Suppressor macrophage treated with lipopolysaccharide for 4 hours (primary cell): ENCODE results near the gene CDH24.

Source experiments
- DNase-seq: peaks from one replicate; pipeline ENCODE4 v3.0.0-alpha.2; 2020

The CDH24 gene

DNA sequence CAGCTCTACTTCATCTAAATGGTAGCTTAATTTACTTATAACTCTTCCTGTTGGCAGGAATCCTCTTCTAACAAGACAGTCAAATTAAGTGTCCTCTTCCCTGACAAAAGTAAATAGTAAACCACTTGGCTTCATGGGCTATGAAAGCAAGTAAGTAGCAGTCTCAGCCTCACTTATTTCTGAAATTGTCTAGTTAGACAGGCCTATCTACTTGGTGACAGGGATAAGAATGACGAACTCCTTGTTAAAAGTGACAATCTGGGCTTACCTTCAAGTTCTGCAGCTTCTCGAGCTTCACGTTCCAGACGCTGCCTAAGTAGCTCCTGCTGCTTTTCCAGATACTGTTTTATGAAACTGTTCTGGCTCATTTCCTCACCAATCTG, 32.9 kb upstream of the CDH24 start:
- no peak for DNase-seq

DNA sequence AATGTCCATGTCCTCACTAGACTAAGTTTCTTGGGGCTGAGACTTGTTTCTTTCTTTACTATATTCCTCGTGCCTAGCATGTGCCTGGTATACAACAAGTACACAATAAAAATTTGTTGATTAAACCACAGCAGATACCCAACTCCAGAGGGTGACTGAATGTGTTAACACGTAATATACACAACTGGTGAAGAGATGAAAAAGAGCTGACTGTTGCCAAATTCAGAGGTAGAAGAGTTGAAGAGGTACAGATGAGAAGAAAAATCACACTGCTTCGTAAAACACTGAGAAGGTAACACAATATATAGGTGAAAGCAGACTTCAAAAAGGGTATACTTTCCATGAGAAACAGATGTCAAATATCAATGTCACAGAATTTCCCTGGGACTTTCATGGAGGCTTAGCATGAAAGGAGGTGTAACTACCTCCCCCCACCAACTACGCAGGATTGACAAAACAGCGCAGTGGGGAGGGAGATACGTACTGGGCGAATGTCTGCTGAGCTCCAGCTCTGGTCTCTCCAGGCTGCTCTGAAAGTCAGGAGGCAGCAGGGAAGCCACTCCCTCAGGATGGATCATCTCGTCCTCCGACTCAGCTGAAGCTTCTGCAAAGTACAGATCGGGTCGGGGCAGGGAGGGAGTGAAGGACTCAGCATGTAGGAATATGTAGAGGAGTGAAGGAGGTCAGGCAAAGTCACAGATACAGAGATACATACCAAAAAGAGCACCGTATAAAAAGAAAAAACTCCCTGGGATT, 32.4 kb upstream of the CDH24 start:
- no peak for DNase-seq

DNA sequence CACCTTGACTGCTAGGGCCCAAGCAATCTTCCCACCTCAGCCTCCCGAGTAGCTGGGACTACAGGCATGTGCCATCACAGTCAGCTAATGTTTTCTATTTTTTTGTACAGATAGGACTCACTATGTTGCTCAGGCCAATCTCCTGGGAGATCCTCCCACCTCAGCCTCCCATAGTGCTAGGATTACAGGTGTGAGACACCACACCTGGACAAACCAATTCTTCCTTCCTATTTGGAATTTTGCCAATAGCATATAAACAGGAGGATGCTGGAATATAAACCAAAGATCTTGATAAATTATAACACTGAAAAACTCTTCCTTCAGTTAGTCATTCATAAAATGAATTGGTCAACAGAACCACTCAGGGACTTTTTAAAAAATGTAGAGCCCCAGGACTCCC, 29.2 kb upstream of the CDH24 start:
- no peak for DNase-seq

DNA sequence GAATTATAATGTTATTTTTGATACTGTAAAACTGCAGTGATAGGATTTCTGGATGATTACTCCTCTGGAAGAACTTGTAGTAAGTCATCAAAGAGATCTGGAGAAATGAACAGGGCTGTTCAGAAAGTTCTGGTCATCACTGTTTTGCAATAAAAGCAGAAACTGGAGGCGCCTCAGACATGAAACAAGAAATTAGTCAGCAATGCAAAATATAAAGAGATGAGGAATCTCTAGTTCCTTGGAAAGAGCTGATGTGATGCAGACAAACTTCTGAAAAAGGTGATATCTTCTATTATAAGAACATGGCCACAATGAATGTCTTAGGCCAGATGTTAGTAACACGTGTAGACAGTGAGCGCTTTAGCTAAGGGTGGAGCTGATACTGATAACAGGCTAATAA, 28.1 kb upstream of the CDH24 start:
- peak; percentile 83 for DNase-seq

DNA sequence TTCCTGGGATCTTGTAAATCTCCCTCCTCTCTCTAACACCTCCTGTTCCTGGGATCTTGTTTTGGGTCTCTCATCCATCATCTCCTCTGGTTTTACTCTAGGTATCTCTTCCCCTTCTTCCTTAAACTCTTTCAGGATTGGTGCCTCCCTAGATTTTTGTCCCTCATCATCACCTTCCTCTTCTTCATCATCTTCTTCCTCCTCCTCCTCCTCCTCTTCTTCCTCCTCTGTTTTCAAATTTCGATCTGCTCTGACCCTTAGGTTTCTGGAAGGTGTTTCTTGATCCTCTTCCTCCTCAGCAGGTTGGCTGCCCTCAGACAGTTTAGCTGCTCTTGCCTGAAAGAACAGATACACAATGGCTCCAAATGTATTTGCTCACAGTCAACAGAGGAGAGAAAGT, 23.2 kb upstream of the CDH24 start:
- DNase-seq, result no peak

DNA sequence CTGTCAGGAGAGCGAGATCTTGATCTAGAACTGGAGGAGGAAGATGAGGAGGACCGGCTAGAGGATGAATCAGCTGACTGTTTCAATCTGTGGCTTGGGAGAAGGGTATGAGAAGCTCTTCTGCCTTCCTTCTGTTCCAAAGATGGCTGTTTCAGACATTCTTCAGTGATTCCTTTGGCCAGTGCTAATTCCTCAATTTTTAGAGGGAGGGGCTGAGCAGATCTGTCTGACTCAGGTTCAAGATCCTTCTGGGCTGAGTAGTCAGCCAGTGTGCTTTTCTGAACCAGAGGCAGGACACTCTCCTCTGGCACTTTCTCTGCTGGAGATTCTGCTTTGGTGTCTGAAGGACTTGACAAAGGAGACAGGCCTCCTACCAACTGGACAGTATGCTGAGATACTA, 22.4 kb upstream of the CDH24 start:
- peak; percentile 25 for DNase-seq

DNA sequence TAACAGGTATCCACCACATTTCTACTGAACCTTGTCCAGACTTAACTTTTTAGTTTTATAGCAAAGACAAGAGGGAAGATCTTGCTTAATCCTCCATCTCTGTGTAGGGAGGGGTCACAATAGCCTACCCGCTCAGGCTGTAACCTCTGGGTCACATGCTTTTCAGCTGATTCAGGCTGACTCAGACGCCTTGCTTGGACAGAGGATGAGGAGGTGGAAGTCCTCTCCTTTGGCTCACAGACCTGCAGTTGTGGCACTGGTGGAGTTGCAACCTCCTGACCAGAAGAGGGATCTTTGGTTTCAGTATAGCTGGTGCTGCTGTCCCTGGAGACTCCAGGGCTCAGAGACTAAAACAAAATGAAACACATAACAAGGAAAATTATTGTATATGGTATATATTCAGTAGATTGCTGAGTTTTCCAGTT, 21.4 kb upstream of the CDH24 start:
- peak; percentile 96 for DNase-seq

DNA sequence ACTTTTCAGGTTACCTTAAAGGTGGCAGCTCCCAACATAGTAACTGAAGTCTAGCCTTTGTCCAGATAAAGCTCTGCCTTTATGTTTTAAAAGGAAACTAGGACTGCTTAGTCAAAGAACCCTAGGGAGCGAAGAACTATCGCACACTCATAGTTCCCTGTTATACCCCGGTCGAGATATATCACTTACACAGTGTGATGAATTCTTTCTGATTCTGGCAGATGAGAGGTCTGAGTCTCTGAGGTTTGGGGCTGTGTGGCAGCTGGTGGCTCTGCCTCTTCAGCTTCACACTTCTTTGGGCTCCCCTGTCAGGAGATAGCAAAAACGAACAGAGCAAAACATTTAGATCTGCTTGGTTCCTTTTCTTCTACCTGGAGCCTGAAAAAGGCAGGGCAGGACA, 20.6 kb upstream of the CDH24 start:
- DNase-seq, result no peak

DNA sequence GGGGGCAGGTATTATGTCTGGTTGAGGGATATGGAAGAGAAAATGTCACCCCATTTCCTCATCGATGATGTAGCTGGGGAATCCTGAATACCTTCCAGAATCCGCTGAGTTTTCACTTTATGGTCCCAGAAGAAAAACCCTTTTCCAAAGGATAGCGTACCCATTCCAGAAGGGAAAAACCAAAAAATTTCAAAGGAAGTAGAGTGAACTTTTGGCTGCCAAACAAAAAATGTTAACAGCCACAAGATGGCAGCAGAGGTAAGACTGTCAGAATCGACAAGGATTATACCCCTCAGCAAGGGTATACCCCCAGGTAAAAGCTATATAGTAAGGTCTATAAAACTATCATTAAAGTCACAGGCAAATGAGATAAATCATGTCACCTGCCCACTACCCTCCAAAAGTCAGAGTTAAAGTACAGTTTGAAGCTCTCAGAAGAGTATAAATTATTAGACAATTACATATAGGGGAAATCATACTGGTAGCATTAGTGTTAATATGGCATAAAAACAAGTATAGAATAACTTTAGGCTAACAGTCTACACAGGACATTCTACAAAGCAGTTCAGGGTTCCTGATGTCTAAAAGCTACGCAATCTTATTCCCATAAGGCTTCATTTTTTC, 19.6 kb upstream of the CDH24 start:
- peak; percentile 63 for DNase-seq

DNA sequence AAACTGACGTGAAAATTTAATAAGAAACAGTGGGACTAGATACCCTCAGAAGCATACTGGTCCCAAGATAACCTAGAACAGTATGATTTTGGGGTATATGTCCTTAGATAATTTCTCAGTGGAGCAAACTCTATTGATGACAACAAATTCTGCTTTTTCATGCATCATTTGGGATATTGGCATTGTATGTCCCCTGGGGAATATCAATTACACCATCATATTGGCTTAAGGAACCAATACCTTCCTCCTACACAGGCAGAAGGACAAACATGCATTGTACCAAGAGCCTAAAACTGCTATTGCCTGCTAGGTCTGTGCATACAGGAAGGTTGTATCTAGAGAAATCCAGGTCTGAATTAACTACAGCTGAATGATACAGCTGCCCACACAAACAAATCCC, 17.6 kb upstream of the CDH24 start:
- no peak for DNase-seq

DNA sequence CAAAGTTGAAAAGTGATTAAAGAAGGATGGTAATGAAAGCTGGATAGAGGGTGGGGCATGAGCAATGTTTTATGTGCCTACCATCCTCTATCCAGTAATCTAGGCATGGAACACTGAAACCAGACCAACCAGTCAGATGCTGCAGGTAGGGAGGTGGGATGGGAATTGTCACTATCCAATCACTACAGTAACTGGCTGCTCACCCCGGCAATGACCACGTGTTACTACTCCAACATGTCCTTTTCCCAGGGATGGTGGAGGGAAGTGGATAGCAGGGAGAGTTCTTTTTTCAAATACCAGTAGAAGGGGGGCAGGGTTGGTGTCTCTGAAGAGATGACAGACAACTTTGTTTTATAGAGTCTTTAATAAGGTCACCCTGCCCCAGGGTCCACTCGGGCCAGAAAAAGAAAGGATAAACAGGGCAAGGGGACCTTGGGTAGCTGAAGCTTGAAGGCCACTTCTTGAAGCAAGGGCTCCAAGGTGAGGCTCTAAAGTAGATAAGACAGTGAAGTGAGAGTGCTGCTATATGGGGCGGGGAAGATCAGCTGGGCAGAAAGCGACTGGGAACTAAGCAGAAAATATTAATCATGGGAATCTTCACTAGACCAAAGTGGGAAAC, 14.7 kb upstream of the CDH24 start:
- no peak for DNase-seq

DNA sequence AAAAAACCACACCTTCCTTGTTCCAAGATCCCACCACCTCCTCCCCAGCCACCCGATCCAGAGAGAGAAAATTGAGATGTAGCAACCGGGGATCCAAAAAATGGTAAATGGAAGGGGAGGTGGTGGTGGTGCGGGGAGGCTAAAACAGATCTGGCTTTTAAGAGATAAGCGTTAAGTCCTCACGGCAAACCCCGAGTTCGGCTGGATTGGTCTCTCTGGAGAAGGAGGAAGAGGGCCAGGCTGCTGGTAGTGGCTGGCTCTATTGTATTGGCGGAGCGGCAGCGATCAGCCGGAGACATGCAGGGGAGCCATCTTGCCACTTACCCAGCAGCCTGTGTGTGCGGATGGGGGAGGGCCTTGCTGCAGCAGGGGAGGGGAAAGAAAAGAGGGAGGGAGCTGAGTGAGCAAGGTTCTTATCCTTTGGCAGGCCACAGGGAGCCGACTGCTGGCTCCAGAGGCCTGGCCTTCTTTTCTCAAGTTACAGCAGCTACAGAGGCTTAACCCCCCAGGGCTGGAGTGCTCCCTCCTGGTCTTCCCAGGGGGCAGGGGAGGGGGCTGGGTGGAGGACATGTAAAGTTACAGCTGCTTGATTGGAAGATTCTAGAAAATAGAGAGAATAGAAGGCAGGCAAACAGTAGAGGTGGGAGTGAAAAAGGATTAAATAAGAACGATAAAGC, 14.1 kb upstream of the CDH24 start:
- peak; percentile 83 for DNase-seq

DNA sequence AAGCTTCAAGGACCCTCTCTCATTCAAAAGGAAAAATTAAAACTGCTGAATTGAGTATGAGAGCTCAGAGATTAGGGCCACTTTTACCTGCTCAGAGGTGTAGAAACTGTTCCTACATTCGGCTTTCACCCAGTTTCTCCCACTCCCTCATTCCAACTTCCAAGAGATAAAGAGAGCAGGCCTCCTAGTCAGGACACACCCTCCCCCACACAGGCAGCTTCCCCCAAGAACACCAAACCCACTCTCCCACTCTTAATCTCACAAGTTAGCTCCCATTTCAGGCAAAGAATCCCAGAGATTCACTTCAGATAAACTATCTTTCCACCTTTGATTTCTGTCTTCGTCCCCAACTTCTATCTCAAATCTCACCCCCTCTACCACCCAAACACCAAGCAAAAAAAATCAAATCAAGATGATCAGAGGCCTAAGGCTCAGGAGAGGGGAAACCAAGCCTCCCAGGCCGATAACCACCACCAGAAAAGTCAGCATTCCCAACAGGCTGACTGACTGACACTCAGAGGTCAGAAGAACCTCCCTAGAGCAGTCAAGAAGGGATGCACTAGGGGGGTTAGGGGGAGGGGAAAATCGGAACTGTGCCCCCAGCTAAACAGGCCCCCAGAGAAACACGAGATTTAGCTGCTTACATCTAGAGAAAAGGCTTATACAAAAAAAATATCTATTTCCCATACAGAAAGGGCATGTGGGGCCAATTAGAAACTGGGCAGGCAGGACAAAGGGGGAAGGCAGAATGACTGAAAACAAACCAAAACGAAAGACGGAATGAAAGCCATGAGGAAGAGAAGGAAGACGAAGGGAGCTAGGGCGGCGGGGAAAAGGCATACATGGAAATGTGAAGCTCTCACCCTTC, 13.2 kb upstream of the CDH24 start:
- peak; percentile 39 for DNase-seq

DNA sequence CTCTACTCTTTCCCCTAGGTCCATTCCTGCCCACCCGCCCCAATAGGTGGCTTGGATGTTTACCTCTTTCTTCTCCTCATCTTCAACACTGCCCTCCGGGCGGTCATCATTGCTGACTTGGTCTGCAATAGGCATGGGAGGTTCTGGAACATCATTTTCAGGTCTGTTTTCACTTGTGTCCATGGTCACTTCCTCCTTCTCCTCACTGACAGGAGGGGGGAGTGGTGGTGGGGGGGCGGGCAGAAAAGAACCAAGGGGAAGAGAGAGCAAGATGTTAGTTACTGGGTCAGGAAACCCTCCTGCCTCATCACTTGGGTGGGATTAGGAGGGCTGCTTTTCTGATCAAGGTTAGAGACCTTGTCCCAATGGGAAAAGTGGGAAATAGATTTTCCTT, 12.1 kb upstream of the CDH24 start:
- DNase-seq, result peak; percentile 38

DNA sequence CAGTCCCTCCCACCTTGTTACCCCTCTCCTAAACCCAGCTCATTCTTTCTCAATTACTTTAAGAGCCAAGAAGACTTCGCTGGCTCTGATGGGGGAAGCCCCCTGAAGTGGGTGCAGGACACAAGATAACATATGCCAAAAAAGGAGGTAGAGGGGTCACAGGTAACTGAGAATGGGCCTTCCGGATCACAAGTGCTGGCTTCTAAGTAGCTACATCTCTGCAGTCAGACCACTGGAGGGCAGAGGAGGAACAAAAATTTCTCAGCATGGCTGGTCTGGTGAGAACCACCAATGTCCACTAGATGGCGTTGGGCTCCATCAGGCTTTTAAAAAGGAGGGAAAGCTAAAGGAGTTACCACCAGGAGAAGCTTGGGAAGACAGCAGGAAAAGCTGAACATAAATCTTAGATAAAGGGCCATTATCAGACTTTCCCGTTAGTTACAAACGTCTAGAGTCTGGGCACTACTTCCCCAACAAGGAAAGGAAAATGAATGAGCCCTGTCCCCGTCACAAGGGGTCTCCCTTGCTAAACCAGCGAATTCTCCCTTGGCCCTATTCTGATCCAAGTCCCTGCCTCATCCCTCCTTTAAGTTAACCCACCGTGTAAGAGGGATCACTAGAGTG, 11.6 kb upstream of the CDH24 start:
- DNase-seq, result peak; percentile 88

DNA sequence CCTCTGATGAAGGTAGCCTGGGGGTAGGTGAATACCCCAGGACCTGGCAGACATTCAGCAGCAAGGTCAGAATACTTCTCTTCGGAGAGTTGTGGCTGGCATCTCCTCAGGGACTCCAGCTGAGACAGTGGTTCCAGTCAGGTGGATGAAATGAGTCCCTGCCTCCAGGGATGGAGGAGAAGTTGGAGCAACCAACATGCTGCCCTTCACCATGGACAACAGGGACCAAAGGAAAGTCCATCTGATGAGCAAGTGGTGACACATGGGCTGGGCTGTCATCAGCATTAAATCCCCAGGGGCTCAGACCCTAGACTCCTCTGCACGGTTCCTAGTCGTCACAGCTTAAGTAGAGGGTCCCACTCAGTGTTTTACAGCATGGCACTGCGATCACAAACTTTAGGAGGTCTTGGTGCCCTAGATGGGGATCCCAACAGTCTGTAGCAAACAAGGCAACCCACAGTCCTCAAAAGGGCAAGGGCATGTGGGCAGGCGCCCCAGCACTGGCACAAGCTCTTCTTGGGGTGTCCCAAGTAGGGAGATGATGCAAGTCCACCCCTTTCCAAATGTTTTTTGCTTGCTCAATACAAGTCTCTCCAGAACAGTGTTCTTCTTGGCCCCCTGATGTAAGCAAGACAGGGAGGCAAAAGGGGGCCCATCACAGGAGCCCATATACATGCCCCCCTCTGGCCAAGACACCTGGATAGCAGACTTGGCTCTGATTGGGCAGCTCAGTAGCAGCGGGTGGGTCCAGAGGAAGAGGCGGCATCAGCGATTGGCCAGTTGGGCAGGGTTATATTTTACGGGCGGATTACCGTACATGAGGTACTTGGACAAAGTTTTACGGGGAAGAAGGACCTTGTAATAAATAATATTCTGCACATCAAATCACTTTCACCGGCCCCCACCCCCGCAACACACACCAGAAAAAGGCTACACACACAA, 10.8 kb upstream of the CDH24 start:
- no peak for DNase-seq

DNA sequence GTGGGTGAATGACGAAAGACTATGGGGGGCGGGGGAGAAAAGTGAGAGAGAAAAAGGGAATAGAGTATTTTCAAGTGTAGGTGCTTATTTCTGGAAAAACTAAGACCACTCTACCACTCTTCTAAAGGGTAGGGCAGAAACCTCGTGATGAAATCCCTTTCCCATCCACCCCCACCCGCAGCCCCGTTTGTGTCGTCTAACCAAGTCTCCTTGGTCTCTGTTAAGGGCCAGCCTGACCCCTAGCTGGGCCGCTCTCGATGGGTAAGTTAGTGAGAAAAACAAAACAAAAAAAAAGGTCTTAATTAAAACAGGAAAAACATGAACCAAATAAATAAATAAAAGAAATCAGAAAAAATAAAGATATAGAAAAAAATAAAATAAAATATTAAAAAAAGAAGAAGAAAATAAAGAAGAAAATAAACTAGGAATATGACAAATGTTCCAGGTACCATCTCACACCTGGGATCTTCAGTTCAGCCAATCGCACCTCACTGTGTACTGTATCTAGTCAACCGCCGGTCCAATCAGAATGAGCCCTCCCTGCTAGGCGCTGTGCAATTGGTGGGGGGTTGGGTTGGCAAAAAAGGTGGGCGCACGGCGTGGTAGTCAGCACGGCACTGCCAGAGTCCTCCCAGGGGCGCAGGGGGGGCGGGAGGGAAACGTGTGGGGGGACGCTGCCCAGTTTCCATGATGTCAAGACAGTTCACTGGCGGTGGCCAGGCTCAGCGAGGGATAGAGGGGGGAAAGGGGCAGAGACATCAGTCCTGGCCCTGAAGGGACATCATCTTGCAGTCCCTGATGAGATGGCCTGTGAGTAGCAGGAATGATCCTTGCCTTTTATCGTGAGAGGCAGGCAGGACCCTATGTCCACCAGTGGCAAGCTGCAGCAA, 9.8 kb upstream of the CDH24 start:
- DNase-seq, result no peak

DNA sequence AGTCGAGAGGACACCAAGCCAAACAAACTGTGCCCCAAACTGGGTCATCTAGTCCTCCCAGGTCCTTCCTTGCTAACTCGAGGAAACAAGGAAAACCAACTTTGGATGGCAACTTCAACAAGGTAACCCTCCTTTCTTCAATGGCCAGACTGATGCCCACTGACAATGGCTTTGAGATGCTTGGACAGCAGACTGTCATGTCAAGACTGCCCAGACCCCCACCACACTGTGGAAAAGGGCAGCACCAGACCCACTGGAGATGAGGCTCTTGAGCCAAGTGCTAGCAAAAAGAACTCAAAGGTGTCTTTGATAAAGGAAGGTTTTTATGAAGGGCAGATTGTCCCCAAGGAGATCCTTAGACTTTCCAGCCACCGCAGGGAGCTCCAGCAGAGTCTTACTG, 9.0 kb upstream of the CDH24 start:
- DNase-seq, result no peak

DNA sequence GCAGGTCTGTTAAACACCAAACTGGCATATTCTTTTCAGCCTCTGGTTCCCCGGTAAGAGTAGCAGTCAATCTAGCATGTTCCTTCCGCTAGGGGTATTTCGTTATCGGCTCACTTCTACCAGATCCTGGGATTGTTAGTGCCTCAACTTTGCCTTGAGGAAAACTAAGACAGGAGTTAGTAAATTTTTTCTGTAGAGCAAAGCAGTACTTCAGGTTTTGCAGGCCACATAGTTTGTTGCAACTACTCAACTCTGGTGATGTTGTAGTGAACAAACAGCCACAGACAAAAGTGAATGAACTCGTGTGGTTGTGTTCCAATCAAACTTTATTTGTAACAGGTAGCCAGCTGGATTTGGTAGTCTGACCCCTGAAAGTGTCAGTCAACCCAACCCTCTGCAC, 6.3 kb upstream of the CDH24 start:
- DNase-seq, result no peak

DNA sequence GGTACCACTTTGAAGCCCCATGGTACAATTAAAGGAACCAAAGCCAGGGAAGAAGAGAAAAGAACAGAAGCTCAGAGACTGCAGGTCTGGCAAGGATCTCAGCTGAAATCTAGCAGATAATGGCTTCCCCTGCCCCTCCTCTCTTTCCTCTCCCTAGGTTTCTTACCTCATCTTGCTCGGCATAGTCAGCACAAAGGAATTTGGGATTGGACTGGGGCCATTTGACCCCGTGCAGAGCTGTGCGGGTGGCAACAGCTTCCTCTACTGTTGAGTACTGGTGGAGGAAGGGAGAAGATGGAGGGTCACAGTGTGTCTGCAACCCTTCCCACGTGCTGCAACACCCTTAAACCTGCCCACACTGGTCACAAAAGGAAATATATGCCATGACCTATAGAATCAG, 4.7 kb upstream of the CDH24 start:
- peak; percentile 12 for DNase-seq
